ACHN (cell line): ENCODE results near the gene TGFA.

ENCODE experiments used
- DNase-seq: peaks from one replicate; pipeline ENCODE4 v3.0.0-alpha.2; 2015
- in situ Hi-C: cut with HindIII; loops from 2 replicates; pipeline ENCODE4 v1.10.0; 2017; ENCODE audit warnings: low sequenced_read_pairs, low pct_ligation_motif_present, low pct_unique_long_range_greater_than_20kb

The TGFA gene

GRCh38 chr2:70508711-70509462 lies 44.7 kb downstream of the TGFA start:
- in situ Hi-C loops = no loop called here

DNA sequence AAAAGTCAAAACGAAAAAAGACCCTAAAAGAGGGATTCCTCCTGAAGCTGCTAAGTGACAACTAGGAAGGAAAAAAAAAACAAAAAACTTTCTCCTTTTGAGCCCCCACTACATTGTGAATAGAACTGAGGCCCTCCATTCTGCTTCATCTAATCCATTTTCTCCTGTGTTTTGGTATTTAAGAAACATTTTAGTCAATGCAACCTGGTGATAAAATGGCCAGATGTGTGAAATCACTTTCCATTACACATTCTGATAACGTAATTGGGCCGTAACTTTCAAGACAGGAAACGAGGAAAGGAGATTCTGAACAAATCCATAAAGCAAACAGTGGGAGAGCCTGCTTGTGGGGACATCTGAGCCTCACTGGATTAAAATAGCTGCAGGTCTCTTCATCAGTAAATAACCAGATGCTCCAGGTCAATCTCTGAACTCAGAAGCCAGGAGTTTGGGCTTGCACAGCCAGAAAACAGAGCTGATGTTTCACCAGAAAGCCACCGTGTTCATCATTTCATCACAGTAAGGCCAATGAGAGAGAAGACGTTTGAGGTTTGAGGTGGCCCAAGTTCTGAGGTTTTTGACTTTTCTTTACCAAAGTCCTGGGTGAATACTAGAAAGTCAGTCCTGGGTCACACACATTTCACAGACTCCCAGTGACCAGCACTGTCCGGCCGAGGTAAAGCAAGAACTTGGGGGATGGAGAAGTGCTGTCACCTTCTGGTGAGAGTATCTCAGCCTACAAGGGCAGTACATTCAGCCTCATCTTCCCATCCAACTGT lies 47.8 kb downstream of the TGFA start:
- in situ Hi-C loops = no loop called here

More at GRCh38 chr2:70508711-70509462, 44.7 kb downstream of the TGFA start:
- DNase-seq = no peak

DNA sequence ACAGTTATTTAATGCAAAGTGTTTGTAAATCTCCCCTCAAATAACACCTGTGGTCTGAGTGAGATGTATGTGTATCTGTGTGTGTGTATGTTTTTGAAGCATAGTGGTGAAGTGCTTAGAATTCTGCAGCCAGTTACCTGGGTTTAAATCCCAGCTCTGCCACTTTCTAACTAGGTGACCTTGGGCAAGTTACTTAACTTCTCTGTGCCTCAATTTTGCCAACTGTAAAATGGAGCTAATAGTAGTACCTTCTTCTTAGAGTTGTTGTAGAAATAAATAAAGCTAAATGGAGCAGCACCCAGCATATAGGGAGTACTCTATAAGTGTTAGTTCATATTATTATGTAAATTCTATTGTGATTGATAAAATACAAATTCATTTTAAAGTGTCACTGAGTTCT lies 48.9 kb downstream of the TGFA start:
- in situ Hi-C loops = no loop called here
- no peak for DNase-seq

More for the DNA sequence above, 47.8 kb downstream of the TGFA start:
- DNase-seq = no peak

- no peak for DNase-seq
- in situ Hi-C loops = no loop called here
Measured at GRCh38 chr2:70503896-70504295, 49.7 kb downstream of the TGFA start.

DNA sequence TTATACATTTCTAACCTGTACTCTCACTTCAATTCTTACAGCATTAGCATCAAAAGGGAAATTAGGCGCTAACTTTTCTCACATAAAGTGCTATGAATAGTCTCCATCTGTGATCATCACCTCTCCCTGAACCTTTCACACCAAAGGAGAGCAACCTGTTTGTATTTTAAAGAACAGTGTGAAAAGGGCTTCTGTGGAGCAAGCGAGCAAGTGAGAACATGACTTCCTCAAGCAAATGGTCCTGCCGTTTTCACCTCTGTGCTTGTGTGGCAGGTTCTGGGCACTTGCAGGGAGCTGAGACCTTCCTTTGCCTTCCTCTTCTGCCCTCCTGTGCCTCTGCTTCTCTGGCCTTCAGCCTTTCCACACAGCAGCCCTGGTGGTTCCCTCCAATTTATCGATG lies 51.9 kb downstream of the TGFA start:
- no peak for DNase-seq
- in situ Hi-C loops = no loop called here

DNA sequence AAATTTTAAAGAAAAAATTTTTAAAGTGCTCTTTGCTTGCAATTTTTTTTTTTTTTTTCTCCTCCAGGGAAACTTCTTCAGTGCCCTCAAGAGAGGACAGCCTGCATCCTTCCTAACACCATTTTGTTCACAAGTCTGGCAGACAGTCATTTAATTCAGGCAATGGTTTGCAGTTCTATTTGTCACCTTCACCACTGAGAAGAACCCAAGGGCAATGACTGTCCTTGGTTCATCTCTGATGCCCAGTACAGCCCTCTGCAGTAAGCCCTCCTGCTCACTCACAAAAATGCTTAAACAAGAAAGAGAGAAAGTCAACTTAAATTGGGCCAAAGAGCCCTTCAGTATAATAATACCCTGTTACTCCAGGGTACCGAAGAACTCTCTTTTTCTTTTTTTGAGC lies 52.4 kb downstream of the TGFA start:
- no peak for DNase-seq
- in situ Hi-C loops = no loop called here

GRCh38 chr2:70499253-70499652 lies 54.4 kb downstream of the TGFA start:
- in situ Hi-C loops = no loop called here
- no peak for DNase-seq

DNA sequence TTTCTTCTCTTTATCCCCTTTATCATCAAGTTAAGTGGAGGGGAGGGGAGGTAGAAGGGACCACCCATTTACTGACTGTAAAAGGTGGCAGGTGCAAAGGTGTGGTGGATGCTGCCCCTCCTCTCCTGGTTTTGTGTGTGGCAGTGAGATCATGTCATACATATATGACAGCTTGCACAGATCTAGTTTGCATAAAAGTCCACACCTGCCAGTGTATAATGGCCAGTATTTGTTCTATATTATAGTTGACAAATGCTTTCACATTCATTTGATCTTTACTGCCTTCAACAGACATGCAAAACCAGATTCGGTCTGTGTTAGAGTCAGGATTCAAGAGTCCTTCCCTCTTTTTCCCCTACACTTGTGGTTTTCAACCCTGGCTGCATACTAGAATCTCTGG lies 55.1 kb downstream of the TGFA start:
- in situ Hi-C loops = no loop called here
- no peak for DNase-seq

GRCh38 chr2:70498054-70498453 lies 55.6 kb downstream of the TGFA start:
- in situ Hi-C loops = no loop called here

DNA sequence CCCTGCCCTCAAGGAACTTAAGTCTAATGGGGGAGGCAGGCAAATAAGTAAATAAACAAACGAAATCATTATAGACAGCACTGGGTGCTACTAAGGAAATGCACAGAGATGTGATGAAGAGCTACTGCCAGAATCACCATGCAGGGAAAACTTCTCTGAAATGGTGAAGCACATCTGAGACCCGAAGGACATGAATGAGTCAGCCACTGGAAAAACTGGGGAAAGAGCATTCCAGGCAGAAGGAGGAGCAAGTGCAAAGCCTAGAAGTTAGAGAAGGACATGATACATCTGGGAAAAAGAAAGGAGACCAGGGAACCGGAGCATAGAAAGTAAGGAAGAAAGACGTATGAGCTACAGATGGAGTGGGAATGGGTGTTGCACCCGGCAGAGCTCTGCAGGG lies 56.8 kb downstream of the TGFA start:
- in situ Hi-C loops = no loop called here
- DNase-seq = peak; percentile 33

More at GRCh38 chr2:70498054-70498453, 55.6 kb downstream of the TGFA start:
- DNase-seq = peak; percentile 51

DNA sequence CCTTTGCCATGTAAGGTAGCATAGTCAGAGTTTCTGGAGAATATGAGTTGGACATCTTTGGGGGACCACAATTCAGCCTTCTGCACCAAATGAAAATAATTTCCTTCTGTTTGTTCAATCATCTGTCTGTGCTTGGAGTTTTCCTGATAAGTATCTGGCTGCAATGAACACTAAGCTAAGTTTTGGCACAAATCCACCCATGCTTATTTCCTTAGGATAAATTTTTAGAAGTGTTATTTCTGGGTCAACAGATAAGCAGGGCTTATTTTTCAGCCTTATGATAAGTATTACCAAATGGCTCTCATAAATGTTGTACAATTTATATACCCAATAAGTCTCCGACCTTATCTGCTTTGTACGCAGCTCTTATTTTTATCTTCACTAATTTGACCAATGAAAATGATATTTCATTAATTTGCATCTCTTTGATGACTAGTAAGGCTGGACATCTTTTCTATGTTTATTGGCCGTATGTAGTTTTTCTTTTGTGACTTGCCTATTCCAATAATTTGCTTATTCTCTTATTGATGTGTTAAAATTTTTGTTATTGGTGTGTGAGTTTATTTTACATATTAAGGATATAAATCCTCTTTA lies 59.2 kb downstream of the TGFA start:
- DNase-seq = no peak
- in situ Hi-C loops = no loop called here

DNA sequence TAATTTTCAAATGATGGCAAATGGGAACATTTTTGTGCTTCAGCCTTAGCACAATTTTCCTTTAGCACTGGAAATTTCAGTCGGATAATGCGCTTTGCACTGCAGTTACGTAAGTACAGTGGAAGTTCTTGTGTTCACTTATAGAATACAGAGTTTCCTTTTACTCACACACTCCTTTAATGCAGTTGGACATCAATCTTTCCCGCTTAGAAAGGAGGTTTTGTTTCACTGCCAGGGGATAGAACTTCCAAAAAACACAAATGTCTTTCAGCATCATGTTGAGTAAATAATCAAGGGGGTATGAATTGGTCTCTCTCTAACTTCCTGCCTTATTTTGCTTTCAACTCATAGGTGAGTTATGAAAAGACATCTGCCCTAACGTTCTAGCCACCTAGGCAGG lies 63.2 kb downstream of the TGFA start:
- in situ Hi-C loops = no loop called here
- no peak for DNase-seq

DNA sequence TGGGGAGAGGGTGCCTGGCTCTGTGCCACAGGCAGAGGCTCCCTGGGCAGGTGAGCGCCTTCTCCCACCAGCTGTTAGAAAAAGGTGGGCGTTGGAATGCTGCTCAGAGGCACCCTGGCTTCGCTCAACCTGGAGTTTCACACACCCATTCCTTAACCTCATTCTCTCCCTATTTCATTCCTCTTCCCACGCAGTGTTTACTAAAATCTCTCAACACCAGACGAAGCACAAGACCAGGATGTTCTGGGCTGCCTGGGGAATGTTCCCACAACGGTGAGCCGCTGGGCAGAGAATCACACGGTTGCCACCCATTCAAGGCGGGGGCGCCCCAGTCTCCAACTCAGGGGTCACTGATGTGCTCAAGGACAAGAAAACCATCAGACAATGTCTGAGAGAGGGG lies 64.5 kb downstream of the TGFA start:
- DNase-seq = no peak
- in situ Hi-C loops = no loop called here

GRCh38 chr2:70484086-70484485 lies 69.5 kb downstream of the TGFA start:
- in situ Hi-C loops = no loop called here
- no peak for DNase-seq

- DNase-seq = no peak
- in situ Hi-C loops = no loop called here
Measured at GRCh38 chr2:70482401-70482800, 71.2 kb downstream of the TGFA start.

DNA sequence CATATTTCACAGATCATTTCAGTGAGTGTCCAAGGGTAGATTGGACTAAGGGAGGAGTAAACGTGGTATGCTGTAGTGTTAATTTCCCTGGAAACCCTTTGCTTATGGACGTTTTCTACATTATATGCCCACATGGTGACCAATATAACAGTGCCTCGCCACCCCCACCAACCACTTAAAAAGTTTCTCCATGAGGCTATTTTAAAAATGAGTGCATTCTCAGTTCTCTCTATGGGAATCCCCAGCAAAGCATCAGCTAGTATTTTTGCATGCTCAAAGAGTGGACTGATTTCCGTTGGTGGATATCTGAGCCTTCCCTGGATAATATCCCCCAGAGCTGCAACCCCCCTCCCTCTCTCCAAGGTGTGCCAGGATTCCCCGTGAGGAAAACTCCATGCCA lies 73.2 kb downstream of the TGFA start:
- in situ Hi-C loops = no loop called here
- no peak for DNase-seq

- in situ Hi-C loops = no loop called here
- no peak for DNase-seq
Measured at GRCh38 chr2:70479816-70480215, 73.8 kb downstream of the TGFA start.

- in situ Hi-C loops = no loop called here
- no peak for DNase-seq
Measured at GRCh38 chr2:70477441-70477844, 76.2 kb downstream of the TGFA start.

GRCh38 chr2:70475266-70475665 lies 78.4 kb downstream of the TGFA start:
- in situ Hi-C loops = no loop called here
- DNase-seq = no peak
